Measurements from ENCODE around the gene DLG2. TPM values are rescaled to one million over a fixed set of nuclear protein-coding genes. Genes with fewer than 3 reads are reported as not detected.

DLG2 gene
- total and polyA plus RNA-seq, 2 of the 4 experiments (the other 2 are of a cell fraction), result 0.31 to 0.36 TPM

- in situ Hi-C loops (cut with MboI; ENCODE audit: low sequenced_read_pairs), result no loop called here
- no peaks in the 10 kb centered on the region for H3K79me1 ChIP-seq (ENCODE audit: low read depth in 1 of 2, low read length in 2 of 2)
- no TSS peak for BruUV-seq (replicated peaks)
- H3K18ac ChIP-seq (ENCODE audit: low read depth, low read length), result no peak overlapping the region
- no peak overlapping the region for H3K14ac ChIP-seq (replicated peaks; ENCODE audit: low read depth, low read length)
- H3K27ac ChIP-seq (ENCODE audit: insufficient read depth, low read length), result no peak overlapping the region
- TF ChIP-seq POLR2A (IDR thresholded peaks at IDR 0.05; ENCODE audit: low read depth, low read length) (no peak), CEBPB (IDR thresholded peaks at IDR 0.05; ENCODE audit: low read depth, low read length) (no peak), MAZ (IDR thresholded peaks at IDR 0.05; ENCODE audit: borderline replicate concordance, low read depth, low read length) (no peak), CTCF (conservative IDR thresholded peaks at IDR 0.05; ENCODE audit: low read depth, low read length) (no peak), CHD1 (IDR thresholded peaks at IDR 0.05; ENCODE audit: low read depth, low read length) (no peak), NFE2L2 (IDR thresholded peaks at IDR 0.05; ENCODE audit: low read depth, low read length) (no peak), RFX5 (IDR thresholded peaks at IDR 0.05; ENCODE audit: low read depth, low read length) (no peak), USF2 (IDR thresholded peaks at IDR 0.05; ENCODE audit: low read depth, low read length) (no peak), RCOR1 (IDR thresholded peaks at IDR 0.05; ENCODE audit: insufficient replicate concordance, low read length) (no peak), MXI1 (IDR thresholded peaks at IDR 0.05; ENCODE audit: borderline replicate concordance, low read depth, low read length) (no peak), MAFK (IDR thresholded peaks at IDR 0.05; ENCODE audit: low read depth, low read length) (no peak)
- no peak overlapping the region for H3K23ac ChIP-seq (ENCODE audit: low read depth, low read length)
- no peak overlapping the region for H2AFZ ChIP-seq (replicated peaks; ENCODE audit: low read length, poor library complexity)
- H2BK15ac ChIP-seq (ENCODE audit: low read depth, low read length), result no peak overlapping the region
- H2AK9ac ChIP-seq (replicated peaks; ENCODE audit: low read depth, low read length, poor library complexity), result no peak overlapping the region
- no peaks in the 10 kb centered on the region for H3K4me1 ChIP-seq (ENCODE audit: control insufficient read depth, insufficient read depth, low read length)
- H3K27me3 ChIP-seq (ENCODE audit: control insufficient read depth, insufficient read depth, low read length), result no peaks in the 10 kb centered on the region
- ChIA-PET POLR2A (ENCODE audit: unreplicated experiment) (no interaction called here), CTCF (no interaction called here)
- no peaks in the 10 kb centered on the region for H3K9me1 ChIP-seq (ENCODE audit: insufficient read depth, low read length)
- H2BK5ac ChIP-seq (ENCODE audit: low read depth, low read length, poor library complexity, severe bottlenecking), result no peak overlapping the region
- no peak overlapping the region for H3K4me3 ChIP-seq (ENCODE audit: insufficient read depth, low read depth, low read length)
- intact Hi-C loops (cut with micrococcal nuclease), result no loop called here
- no peaks in the 10 kb centered on the region for H4K20me1 ChIP-seq (ENCODE audit: insufficient read depth, low read length)
- H3K4me2 ChIP-seq (ENCODE audit: low read depth, low read length), result no peak overlapping the region
- no peak overlapping the region for H4K5ac ChIP-seq (ENCODE audit: low read depth, low read length)
- no peak overlapping the region for H2AK5ac ChIP-seq (ENCODE audit: low read depth, low read length)
- no peak overlapping the region for H3K4ac ChIP-seq (ENCODE audit: low read depth, low read length)
- H3K56ac ChIP-seq (ENCODE audit: extremely low read depth, insufficient read depth, low read length), result no peak overlapping the region
- DNase-seq (no peak), ATAC-seq (ENCODE audit: low read depth) (no peak)
- no CpG with 5 or more reads among the region's 1 CpG for WGBS, 2 experiments (ENCODE audit: extremely low coverage in 2 of 2, insufficient read length in 1 of 2)
- H4K8ac ChIP-seq (ENCODE audit: low read depth in 2 of 2, low read length in 2 of 2), result no peak overlapping the region
- H4K91ac ChIP-seq (ENCODE audit: insufficient read depth, low read depth, low read length), result no peak overlapping the region
- H3K9ac ChIP-seq (ENCODE audit: low read depth, low read length), result no peak overlapping the region
- H2BK20ac ChIP-seq (ENCODE audit: low read depth, low read length), result no peak overlapping the region
- H3K36me3 ChIP-seq (ENCODE audit: control insufficient read depth, insufficient read depth, low read length), result no peaks in the 10 kb centered on the region
- peaks cover 2% of the 10 kb centered on the region; the same call in 1 of the 2 replicates for H3K9me3 ChIP-seq (ENCODE audit: control insufficient read depth, insufficient read depth, low read length)
- no peak overlapping the region for H2BK120ac ChIP-seq (ENCODE audit: low read depth, low read length)
- dilution Hi-C loops (cut with HindIII; ENCODE audit: low sequenced_read_pairs, unreplicated experiment), result no loop called here
These were observed 887.1 kb downstream of the DLG2 start for GRCh38 chr11:84740050-84740449.

Measured in IMR-90 (cell line).